Subcutaneous abdominal adipose tissue (tissue), 5 donors: ENCODE measurements around the gene MT1F.

ENCODE experiments used
- H3K27ac ChIP-seq: one replicate; pipeline ENCODE4 v1.7.0; 2013; ENCODE audit warnings: low read depth, mild to moderate bottlenecking, inconsistent platforms, low read length, moderate library complexity
- H3K27me3 ChIP-seq, 5 donors: one replicate each; pipeline ENCODE4 v1.7.0; 2013; ENCODE audit warnings: low read length in 5 of 5, inconsistent platforms in 1 of 5; ENCODE audit not compliant: control insufficient read depth in 5 of 5, insufficient read depth in 4 of 5
- H3K36me3 ChIP-seq, 5 donors: one replicate each; pipeline ENCODE4 v1.7.0; 2013; ENCODE audit warnings: low read length in 5 of 5; ENCODE audit not compliant: control insufficient read depth in 5 of 5, insufficient read depth in 5 of 5
- H3K4me1 ChIP-seq, 5 donors: one replicate each; pipeline ENCODE4 v1.7.0; 2013; ENCODE audit warnings: low read length in 5 of 5, mild to moderate bottlenecking in 3 of 5, moderate library complexity in 1 of 5; ENCODE audit not compliant: control insufficient read depth in 5 of 5, insufficient read depth in 5 of 5
- H3K4me3 ChIP-seq, 5 donors: one replicate each; pipeline ENCODE4 v1.7.0; 2013; ENCODE audit warnings: low read length in 5 of 5, low read depth in 1 of 5
- H3K9ac ChIP-seq, 5 donors: one replicate each; pipeline ENCODE4 v1.7.0; 2013; ENCODE audit warnings: low read length in 5 of 5, mild to moderate bottlenecking in 4 of 5, moderate library complexity in 3 of 5
- H3K9me3 ChIP-seq, 5 donors: one replicate each; pipeline ENCODE4 v1.7.0; 2013; ENCODE audit warnings: low read length in 5 of 5; ENCODE audit not compliant: control insufficient read depth in 5 of 5
- donor health status: healthy.
- donor health status: healthy.
- donor health status: healthy.
- donor health status: healthy.
- donor health status: healthy.

Gene MT1F

GRCh38 chr16:56690420-56691122 is 32.8 kb downstream of the MT1F start:
- no peak overlapping the region for H3K9ac ChIP-seq
- peaks cover 0 to 18% (median 6%) of the 10 kb centered on the region in 5 donors for H3K9me3 ChIP-seq
- H3K27me3 ChIP-seq, result no peaks in the 10 kb centered on the region

DNA sequence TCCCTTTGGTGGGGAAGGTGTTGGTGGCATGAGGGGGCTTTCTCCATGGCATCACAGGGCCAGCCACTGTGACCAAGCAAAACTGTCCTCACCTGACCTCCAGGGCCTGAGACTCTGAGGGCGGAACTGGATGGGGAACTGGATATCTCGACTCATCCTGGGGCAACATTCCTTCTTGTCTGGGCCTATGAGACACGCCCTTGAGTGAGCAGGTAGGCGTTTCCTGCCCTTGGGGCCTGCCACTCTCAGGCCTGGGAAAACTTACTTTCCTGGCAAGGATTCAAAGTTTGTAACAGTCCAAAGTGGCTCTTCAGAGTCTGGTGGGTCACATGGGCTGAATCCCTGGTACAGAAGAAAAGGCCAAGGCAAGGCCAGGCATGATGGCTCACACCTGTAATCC is 34.1 kb downstream of the MT1F start:
- peaks cover 0 to 8% (median 2%) of the 10 kb centered on the region in 5 donors for H3K9me3 ChIP-seq
- no peak overlapping the region for H3K9ac ChIP-seq
- H3K4me1 ChIP-seq, result no peaks in the 10 kb centered on the region
- no peak overlapping the region for H3K4me3 ChIP-seq
- H3K27me3 ChIP-seq, result no peaks in the 10 kb centered on the region
- H3K36me3 ChIP-seq, result no peaks in the 10 kb centered on the region
- no peak overlapping the region for H3K27ac ChIP-seq

More at GRCh38 chr16:56690420-56691122, 32.8 kb downstream of the MT1F start:
- no peak overlapping the region for H3K4me3 ChIP-seq
- H3K4me1 ChIP-seq, result peaks cover 0 to 4% (median 0%) of the 10 kb centered on the region in 5 donors
- H3K36me3 ChIP-seq, result no peaks in the 10 kb centered on the region
- no peak overlapping the region for H3K27ac ChIP-seq

DNA sequence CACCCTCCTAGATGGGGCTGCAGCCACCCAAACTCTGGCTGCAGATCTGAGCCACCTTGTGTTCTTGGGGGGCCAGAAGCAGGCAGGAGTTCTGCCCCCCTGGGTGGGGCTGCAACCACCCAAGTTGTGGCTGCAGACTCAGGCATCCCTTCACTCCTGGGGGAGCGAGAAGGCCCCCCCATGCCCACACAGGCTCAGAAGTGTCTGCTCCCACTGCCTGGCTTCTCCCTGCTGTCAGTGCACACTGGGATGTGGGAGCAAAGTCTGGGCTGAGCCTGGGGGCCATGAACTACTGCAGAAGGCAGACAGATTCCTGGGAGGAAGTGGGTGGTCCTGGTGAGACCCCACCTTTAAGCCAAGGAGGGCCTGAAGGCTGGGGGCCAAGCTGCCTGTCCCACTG is 37.5 kb downstream of the MT1F start:
- no peak overlapping the region for H3K27ac ChIP-seq
- H3K9me3 ChIP-seq, result peaks cover 0 to 6% (median 0%) of the 10 kb centered on the region in 5 donors
- no peaks in the 10 kb centered on the region for H3K36me3 ChIP-seq
- no peak overlapping the region for H3K9ac ChIP-seq
- no peak overlapping the region for H3K4me3 ChIP-seq
- H3K27me3 ChIP-seq, result no peaks in the 10 kb centered on the region
- H3K4me1 ChIP-seq, result no peaks in the 10 kb centered on the region

DNA sequence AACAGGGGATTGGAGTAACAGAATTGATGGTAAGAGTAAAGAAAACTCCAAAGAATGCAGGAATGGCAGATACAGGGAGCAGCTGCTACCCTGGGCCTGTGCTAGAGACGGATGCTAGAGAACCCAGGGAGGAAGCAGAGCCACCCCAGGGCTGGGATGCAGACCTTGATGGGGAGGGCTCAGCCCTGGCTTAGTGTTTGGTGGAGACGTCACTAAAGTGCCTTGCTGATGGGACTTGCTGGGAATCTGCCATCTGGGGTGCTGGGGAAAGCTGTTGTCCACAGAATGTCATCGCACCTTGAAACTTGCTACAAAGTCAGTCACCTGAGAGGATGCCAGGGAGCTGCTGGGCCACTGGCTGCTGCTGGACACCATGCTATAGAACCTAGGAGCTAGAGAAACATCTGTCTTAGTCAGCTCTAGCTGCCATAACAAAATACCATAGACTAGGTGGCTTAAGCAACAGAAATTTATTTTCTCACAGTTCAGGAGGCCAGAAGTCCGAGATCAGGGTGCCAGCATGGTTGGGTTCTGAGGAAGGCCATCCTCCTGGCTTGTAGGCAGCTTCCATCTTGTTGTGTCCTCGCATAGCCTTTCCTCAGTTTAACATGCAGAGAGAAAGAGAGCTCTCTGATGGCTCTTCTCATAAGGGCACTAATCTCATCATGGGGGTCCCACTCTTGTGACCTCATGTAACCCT is 39.8 kb downstream of the MT1F start:
- Histone ChIP-seq H3K9me3 (peaks cover 0 to 6% (median 0%) of the 10 kb centered on the region in 5 donors), H3K27me3 (no peaks in the 10 kb centered on the region), H3K4me3 (no peak overlapping the region), H3K4me1 (peaks cover 0 to 8% (median 0%) of the 10 kb centered on the region in 5 donors), H3K36me3 (no peaks in the 10 kb centered on the region), H3K27ac (no peak overlapping the region), H3K9ac (no peak overlapping the region)

DNA sequence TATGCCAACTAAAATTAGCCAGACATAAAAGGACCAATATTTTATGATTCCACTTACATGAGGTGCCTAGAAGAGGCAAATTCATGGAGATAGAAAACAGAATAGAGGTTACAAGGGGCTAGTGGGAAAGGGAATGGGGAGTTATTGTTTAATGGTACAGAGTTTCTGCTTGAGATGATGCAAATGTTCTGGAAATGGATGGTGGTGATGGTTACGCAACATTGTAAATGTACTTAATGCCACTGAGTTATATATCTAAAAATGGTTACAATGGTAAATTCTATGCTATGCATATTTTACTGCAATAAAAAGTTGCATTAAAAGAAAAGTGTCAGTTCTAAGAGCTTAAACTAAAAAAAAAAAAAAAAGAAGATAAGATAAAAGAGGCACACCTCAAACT is 42.4 kb downstream of the MT1F start:
- Histone ChIP-seq H3K36me3 (no peaks in the 10 kb centered on the region), H3K27me3 (no peaks in the 10 kb centered on the region), H3K9ac (no peak overlapping the region), H3K4me3 (no peak overlapping the region), H3K27ac (no peak overlapping the region), H3K9me3 (peaks cover 0 to 6% (median 0%) of the 10 kb centered on the region in 5 donors), H3K4me1 (peaks cover 0 to 8% (median 0%) of the 10 kb centered on the region in 5 donors)

DNA sequence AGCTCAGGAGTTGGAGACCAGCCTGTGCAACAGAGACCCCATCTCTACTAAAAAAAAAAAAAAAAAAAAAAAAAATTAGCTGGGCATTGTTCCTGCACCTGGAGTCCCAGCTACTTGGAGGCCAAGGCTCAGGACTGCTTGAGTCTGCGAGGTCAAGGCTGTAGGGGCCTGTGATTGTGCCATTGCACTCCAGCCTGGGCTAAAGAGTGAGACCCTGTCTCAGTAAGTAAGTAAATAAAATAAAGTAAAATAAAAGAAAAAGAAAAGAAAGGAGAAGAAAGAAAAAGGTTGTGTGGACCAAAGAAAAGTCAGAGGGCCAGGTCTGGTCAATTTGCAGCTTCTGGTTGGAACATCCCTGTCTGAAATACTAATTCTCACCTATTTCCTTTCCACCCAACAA is 42.9 kb downstream of the MT1F start:
- H3K9me3 ChIP-seq, result peaks cover 0 to 6% (median 0%) of the 10 kb centered on the region in 5 donors
- no peak overlapping the region for H3K9ac ChIP-seq

DNA sequence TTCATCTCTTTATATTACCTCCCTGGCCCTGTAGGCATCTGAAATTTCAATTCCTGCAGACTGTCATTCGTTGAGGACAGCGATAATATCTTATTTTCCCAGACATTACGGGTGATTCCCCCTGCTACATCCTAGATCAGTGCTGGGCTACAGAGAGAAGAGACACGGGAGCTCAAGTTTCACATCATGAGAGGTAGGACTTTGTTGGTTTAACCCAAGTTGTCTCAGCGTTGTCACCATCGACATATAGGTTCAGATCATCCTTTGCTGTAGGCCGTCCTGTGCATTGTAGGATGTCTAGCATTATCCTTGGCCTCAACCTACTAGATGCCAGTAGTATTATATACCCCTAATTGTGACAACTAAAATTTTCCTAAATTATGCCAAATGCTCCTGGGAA is 43.8 kb downstream of the MT1F start:
- no peak overlapping the region for H3K27ac ChIP-seq
- H3K9me3 ChIP-seq, result peaks cover 0 to 6% (median 0%) of the 10 kb centered on the region in 5 donors
- no peak overlapping the region for H3K4me3 ChIP-seq
- H3K27me3 ChIP-seq, result no peaks in the 10 kb centered on the region
- H3K36me3 ChIP-seq, result no peaks in the 10 kb centered on the region
- H3K4me1 ChIP-seq, result peaks cover 0 to 8% (median 0%) of the 10 kb centered on the region in 5 donors
- no peak overlapping the region for H3K9ac ChIP-seq

More for the DNA sequence above, 42.9 kb downstream of the MT1F start:
- Histone ChIP-seq H3K4me1 (peaks cover 0 to 8% (median 0%) of the 10 kb centered on the region in 5 donors), H3K27me3 (no peaks in the 10 kb centered on the region), H3K4me3 (no peak overlapping the region), H3K27ac (no peak overlapping the region), H3K36me3 (no peaks in the 10 kb centered on the region)

DNA sequence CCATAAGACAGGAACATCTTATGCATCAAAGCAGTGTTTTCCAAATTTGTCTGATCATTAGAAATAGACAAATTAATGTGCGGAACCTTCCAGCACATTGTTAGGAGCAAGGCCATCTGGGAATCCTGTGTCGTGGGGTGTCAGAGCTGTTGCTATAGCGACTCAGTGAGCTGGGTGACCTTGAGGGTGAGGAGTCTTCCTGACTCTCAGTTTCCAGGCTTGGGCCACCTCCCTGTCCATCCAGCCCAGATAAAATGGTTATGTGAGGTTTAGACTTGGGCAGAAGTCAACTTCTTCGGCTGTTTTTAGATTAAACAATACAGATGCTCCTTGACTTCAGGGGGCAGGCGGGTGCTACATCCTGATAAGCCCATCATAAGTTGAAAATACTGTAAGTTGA is 45.1 kb downstream of the MT1F start:
- H3K27ac ChIP-seq, result no peak overlapping the region
- peaks cover 0 to 8% (median 0%) of the 10 kb centered on the region in 5 donors for H3K4me1 ChIP-seq
- H3K9me3 ChIP-seq, result peaks cover 0 to under 1% (median 0%) of the 10 kb centered on the region in 5 donors
- H3K9ac ChIP-seq, result no peak overlapping the region
- no peak overlapping the region for H3K4me3 ChIP-seq
- H3K27me3 ChIP-seq, result no peaks in the 10 kb centered on the region
- H3K36me3 ChIP-seq, result no peaks in the 10 kb centered on the region
